Right lobe of liver (tissue), 6 donors: ENCODE results near the gene INTS3. TPM values are rescaled to one million over a fixed set of nuclear protein-coding genes. Genes with fewer than 3 reads are reported as not detected.
A peak's percentile ranks its signal among the peaks of the same experiment; 100 is the strongest.

Experiments
- ATAC-seq, 4 donors: fragments of 200-7000 bp; cut with Tn5 transposase; one replicate each; pipeline ENCODE4 v1.9.1; 2020; ENCODE audit warnings: mild to moderate bottlenecking in 4 of 4, moderate library complexity in 4 of 4
- DNase-seq, 3 donors: peaks; one replicate each; pipeline ENCODE4 v3.0.0-alpha.2; 2020
- H3K27ac ChIP-seq, 3 donors: fragments of 200-600 bp; one replicate each; pipeline ENCODE4 v1.8.0; 2022
- H3K27me3 ChIP-seq, 2 donors: fragments of 200-600 bp; one replicate each; pipeline ENCODE4 v1.8.0; 2022
- H3K36me3 ChIP-seq, 4 donors: fragments of 200-600 bp; sonication (generic) in 1 of 4; one replicate each; pipeline versions ENCODE4 v1.5.1 to v1.8.0; 2017 to 2022; ENCODE audit warnings: control low read depth in 1 of 4
- H3K4me1 ChIP-seq, 4 donors: fragments of 200-600 bp; sonication (generic) in 1 of 4; one replicate each; pipeline versions ENCODE4 v1.5.1 to v1.8.0; 2017 to 2022; ENCODE audit warnings: control low read depth in 1 of 4
- H3K4me3 ChIP-seq, 3 donors: fragments of 200-600 bp; one replicate each; pipeline ENCODE4 v1.8.0; 2022
- H3K9me3 ChIP-seq, 4 donors: fragments of 200-600 bp; sonication (generic) in 1 of 4; one replicate each; pipeline versions ENCODE4 v1.5.1 to v1.8.0; 2017 to 2022; ENCODE audit warnings: control low read depth in 1 of 4
- POLR2A ChIP-seq: fragments of 450-650 bp; IDR thresholded peaks from one replicate; pipeline ENCODE4 v1.6.1; 2017; ENCODE audit warnings: antibody characterized with exemption, mild to moderate bottlenecking
- WGBS: methylation state at CpG from one replicate; pipeline ENCODE4 v1.1.6; 2018; ENCODE audit warnings: low coverage, low lambda C conversion rate; ENCODE audit not compliant: insufficient coverage; ENCODE audit errors: missing lambda C conversion rate; 5-methylcytosine and 5-hydroxymethylcytosine counted together
- intact Hi-C, 2 donors: fragments of 100-400 bp; cut with DNase I; formaldehyde crosslinking; loops; one replicate each; pipeline versions ENCODE4 v1.11.2 to v1.14.1; 2022
- total RNA-seq, 6 experiments: library from RNA; depleted of rRNA in 2 of 6; stranded (reverse); fragments of >200 nt in 2 of 6; fragmentation: NEBNext Ultra II Directional in 3 of 6; extraction: Animal tissue kit (Norgen Biotek cat#: 25700) in 3 of 6; gene quantifications; one replicate each; pipeline versions ENCODE4 v1.1.0 to v1.2.4, GENCODE V29; 2016 to 2023
- TF ChIP-seq, protein P1 (sequence below), 4 donors: fragments of 200-600 bp in 3 of 4; fragments of 450-650 bp in 1 of 4; IDR thresholded peaks; one replicate each; pipeline versions ENCODE4 v1.5.1 to v1.8.0; 2016 to 2022; ENCODE audit warnings: antibody characterized with exemption in 4 of 4, mild to moderate bottlenecking in 2 of 4
- donor health status: DM: no; HTN: yes; CAD: no.
- donor health status: DM: no; HTN: no; CAD: no.
- donor health status: DM: no; HTN: no; CAD: no.
- donor health status: DM: no; HTN: yes; CAD: no.
- donor health status: DM: no; HTN: yes; CAD: no.

Gene INTS3
- total RNA-seq, 6 experiments from 2014 or later = 16.5 to 29.1 (median 22.6) TPM

- H3K4me1 ChIP-seq = peaks cover 0 to 12% (median 0%) of the 10 kb centered on the region in 4 donors
- TF ChIP-seq POLR2A = no peak
- TF ChIP-seq, protein P1, sequence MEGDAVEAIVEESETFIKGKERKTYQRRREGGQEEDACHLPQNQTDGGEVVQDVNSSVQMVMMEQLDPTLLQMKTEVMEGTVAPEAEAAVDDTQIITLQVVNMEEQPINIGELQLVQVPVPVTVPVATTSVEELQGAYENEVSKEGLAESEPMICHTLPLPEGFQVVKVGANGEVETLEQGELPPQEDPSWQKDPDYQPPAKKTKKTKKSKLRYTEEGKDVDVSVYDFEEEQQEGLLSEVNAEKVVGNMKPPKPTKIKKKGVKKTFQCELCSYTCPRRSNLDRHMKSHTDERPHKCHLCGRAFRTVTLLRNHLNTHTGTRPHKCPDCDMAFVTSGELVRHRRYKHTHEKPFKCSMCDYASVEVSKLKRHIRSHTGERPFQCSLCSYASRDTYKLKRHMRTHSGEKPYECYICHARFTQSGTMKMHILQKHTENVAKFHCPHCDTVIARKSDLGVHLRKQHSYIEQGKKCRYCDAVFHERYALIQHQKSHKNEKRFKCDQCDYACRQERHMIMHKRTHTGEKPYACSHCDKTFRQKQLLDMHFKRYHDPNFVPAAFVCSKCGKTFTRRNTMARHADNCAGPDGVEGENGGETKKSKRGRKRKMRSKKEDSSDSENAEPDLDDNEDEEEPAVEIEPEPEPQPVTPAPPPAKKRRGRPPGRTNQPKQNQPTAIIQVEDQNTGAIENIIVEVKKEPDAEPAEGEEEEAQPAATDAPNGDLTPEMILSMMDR (IDR thresholded peaks at IDR 0.05) = peak; percentile 95 to 99 (median 98)
- H3K9me3 ChIP-seq = no peaks in the 10 kb centered on the region
- intact Hi-C loops = loop anchor here (5.0 to 10.0 kb wide), 2 partner anchors 65 to 72 kb away; partner anchors contain the start of gene NPR1 (in 1 of the 2)
- H3K4me3 ChIP-seq = no peak overlapping the region
- H3K36me3 ChIP-seq = peaks cover 0 to 86% (median 21%) of the 10 kb centered on the region in 4 donors
- H3K27me3 ChIP-seq = no peaks in the 10 kb centered on the region
- ATAC-seq (peak; percentile 98 to 99 (median 98)), DNase-seq (peak; percentile 83 to 88 (median 87))
- 44% methylated on average over 6 of the region's 6 CpGs for WGBS
- peak overlapping the region in 1 of 3 donors; percentile 21 for H3K27ac ChIP-seq
Observed at GRCh38 chr1:153749408-153750005, 21.7 kb downstream of the INTS3 start.

DNA sequence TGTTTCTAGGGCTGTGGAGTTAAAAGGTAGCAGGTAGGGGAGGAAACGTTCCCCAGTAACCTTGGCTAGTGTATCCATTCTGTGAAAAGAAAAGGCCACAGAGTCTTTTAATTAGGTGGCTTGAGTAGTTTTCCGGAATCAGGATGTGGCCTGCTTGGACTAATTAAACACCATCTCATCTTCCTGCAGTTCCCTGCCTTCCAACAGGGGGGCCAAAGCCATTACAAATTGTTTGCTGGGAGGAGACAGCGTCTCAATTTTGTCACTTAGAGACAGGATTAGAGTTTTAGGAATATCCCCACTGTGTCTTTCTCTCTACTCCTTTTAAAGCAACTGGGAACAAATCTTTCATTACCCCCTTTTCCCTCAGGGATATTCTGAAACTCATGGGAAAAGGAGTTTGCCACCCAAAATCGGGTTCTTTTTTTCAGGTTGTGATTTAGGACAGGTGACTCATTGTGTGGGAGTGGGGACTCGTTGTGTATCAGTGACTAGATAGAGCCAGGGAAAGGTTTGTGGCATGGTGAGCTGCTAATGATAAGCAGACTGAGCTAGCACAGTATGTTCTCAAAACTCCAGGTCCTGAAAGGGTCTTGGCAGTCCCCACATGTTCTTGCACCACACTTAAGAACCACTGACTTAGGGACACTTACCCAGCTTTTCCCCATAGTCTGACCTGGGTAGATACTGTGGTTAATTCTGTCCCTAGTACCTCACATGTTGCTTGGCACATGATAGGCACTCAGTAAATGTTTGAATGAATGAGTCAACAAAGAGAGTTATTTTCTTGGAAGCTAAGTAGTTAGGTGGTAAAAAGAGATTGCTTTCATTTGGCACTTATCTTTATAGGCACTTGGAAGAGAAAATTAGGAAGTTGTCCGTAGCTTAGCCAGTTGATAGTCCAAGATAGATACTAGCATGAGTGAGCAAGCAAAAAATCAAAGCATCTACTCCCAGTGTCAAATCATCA lies 22.5 kb downstream of the INTS3 start:
- DNase-seq (no peak), ATAC-seq (peak in 1 of 4 donors; percentile 23)
- Histone ChIP-seq H3K4me1 (peaks cover 0 to 12% (median 0%) of the 10 kb centered on the region in 4 donors), H3K27me3 (no peaks in the 10 kb centered on the region), H3K36me3 (peaks cover 0 to 87% (median 19%) of the 10 kb centered on the region in 4 donors), H3K4me3 (no peak overlapping the region), H3K9me3 (no peaks in the 10 kb centered on the region), H3K27ac (peak overlapping the region in 2 of 3 donors; percentile 17 to 21)
- TF ChIP-seq, protein P1 (IDR thresholded peaks at IDR 0.05) = no peak
- no peak for TF ChIP-seq POLR2A
- WGBS = 46% methylated on average over 6 of the region's 6 CpGs
- intact Hi-C loops = loop anchor here in 1 of 2 donors (10.0 kb wide), 1 partner anchor 66 kb away; no protein-coding TSS in a partner anchor

GRCh38 chr1:153752072-153752471 lies 24.2 kb downstream of the INTS3 start:
- Histone ChIP-seq H3K4me1 (peaks cover 0 to 12% (median 0%) of the 10 kb centered on the region in 4 donors), H3K36me3 (peaks cover 0 to 81% (median 10%) of the 10 kb centered on the region in 4 donors), H3K27ac (peak overlapping the region in 2 of 3 donors; percentile 1 to 5), H3K4me3 (no peak overlapping the region), H3K27me3 (no peaks in the 10 kb centered on the region), H3K9me3 (no peaks in the 10 kb centered on the region)
- ATAC-seq (peak; percentile 2 to 47 (median 14)), DNase-seq (no peak)
- 57% methylated on average over 2 of the region's 2 CpGs for WGBS
- no peak for TF ChIP-seq POLR2A
- TF ChIP-seq, protein P1 (IDR thresholded peaks at IDR 0.05) = no peak
- intact Hi-C loops = loop anchor here in 1 of 2 donors (10.0 kb wide), 1 partner anchor 67 kb away; no protein-coding TSS in a partner anchor

- DNase-seq (no peak), ATAC-seq (peak; percentile 7 to 61 (median 25))
- H3K4me1 ChIP-seq = peaks cover 0 to 12% (median 0%) of the 10 kb centered on the region in 4 donors
- H3K4me3 ChIP-seq = no peak overlapping the region
- no peaks in the 10 kb centered on the region for H3K27me3 ChIP-seq
- peaks cover 0 to 81% (median 9%) of the 10 kb centered on the region in 4 donors for H3K36me3 ChIP-seq
- intact Hi-C loops = loop anchor here in 1 of 2 donors (10.0 kb wide), 1 partner anchor 68 kb away; no protein-coding TSS in a partner anchor
- 50% methylated on average over 2 of the region's 8 CpGs for WGBS
- TF ChIP-seq, protein P1 (IDR thresholded peaks at IDR 0.05) = no peak
- no peak for TF ChIP-seq POLR2A
- peak overlapping the region in 2 of 3 donors; percentile 1 to 5 for H3K27ac ChIP-seq
- H3K9me3 ChIP-seq = no peaks in the 10 kb centered on the region
Observed at GRCh38 chr1:153752571-153753195, 24.8 kb downstream of the INTS3 start.
